HG02571 (cell line): Measurements from ENCODE around the gene ANKRD22.

Experiments used
- ATAC-seq: cut with Tn5 transposase; IDR thresholded peaks from one replicate; pipeline ENCODE4 v1.9.1; 2021; ENCODE audit warnings: mild to moderate bottlenecking, moderate library complexity; ENCODE audit not compliant: unreplicated experiment

The ANKRD22 gene

DNA sequence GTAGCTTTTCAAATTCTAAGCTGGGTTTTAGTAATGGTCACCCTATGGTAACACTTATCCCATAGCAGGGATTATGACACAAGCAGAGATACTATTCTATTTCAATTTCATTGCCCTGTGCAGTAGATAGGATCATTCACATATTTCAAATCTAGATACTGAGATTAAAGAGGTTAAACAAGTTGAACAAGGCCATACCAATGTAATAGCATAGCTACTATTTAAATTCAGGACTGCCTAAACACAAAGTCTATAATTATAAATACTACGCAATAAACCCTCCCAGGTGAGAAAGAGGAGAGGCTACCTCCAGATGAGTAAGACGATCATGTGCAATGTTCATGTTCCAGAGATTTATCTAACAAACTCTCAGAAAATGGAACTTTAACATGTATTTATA is 48.0 kb downstream of the ANKRD22 start:
- ATAC-seq = no peak

- no peak for ATAC-seq
Measured at GRCh38 chr10:88802523-88803285, 48.9 kb downstream of the ANKRD22 start, which contains the start of gene LIPM. Gene LIPM, plus strand, starts transcription at chr10:88802730. Its CDS starts 167 bp downstream, at chr10:88802897.

DNA sequence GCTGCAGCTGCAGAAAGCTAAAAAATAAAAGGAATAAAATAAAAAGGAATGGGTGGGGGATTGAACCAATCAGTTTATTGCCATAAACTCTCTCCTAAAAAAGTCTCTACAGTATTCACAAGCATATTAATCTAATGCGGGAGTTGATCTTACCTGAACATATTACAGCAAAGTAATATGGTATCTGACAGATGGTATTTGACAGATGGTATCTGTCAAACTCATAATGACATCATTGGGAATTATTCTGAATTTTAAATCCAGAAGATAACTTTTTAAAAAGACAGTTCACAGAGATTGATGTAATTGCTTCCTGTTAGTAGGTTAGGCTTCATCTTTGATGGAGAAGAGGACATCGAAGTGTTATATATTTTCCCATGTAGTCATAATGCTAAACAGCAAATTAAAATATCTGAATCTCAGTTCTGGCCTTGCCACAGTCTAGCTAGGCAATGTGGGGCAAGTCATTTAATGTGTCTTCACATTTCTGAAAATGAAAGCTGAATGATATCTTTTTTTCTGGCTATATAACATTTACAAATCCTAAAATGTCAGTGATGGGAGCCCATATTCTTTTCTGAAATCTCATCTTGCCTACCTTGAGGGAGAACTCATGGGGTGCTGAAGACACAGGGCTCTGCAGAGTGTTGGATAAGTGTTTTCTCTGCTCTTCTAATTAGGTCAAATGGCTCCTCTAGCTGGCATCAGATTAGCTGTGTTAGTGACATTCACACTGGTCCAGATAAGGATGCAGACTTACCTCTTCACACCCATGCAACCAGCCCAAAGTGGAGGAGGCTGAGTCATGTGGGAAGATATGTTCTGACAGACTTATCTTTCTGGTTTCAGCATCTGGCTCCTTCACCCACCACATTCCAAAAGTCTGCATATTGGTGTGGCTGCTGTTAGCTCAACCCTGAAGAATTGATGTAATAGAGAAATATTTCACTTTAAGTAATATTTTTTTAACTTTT is 51.2 kb downstream of the ANKRD22 start:
- no peak for ATAC-seq

GRCh38 chr10:88794731-88795130 is 56.9 kb downstream of the ANKRD22 start:
- ATAC-seq = no peak

DNA sequence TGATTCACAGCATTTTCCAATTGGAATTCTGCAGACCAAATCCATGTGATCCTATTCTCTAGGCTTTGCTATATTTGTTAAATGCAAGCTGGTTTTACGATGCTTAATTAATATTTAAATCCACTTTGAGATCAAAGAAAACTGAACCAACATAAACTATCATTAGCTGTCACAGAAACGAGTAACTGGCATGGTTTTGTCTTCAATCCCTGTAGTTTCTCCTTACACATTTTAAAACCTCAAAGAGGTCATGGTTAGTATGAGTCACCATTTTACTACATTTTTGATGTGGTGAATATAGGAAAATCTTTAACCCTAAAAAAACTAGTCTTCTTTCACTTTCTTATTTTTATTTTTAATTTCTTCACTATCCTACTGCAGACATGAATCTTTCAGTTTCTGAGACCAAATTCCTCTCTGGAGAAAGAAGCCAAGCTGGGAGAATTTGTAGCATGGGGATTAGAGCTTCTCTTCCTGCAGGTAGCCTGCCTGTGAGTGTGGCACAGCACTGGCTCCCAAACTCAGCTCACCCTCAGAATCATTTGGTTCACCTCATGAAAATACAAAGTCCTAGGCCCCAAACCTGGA is 57.8 kb downstream of the ANKRD22 start:
- ATAC-seq = no peak

- ATAC-seq = no peak
Measured at GRCh38 chr10:88792661-88793060, 59.0 kb downstream of the ANKRD22 start.

- ATAC-seq = no peak
Measured at GRCh38 chr10:88791924-88792323, 59.7 kb downstream of the ANKRD22 start.

GRCh38 chr10:88788924-88789323 is 62.7 kb downstream of the ANKRD22 start:
- ATAC-seq = no peak

DNA sequence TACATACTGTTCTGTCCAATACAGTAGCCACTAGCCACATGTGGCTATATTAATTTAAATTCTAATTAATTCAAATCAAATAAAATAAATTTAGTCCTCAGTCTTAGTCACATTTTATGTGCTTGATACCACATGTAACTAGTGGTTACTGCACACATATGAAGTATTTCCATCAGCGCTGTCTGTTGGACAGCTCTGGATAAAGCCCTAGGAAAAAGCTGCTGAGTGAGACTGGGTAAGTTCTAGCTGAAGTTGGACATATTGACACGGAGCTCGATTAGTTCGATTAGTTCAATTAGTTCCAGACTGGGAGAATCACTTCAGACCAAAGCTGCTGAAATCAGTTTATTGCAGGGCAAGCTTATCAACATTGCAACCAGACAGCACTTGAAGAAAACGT is 64.2 kb downstream of the ANKRD22 start:
- no peak for ATAC-seq

DNA sequence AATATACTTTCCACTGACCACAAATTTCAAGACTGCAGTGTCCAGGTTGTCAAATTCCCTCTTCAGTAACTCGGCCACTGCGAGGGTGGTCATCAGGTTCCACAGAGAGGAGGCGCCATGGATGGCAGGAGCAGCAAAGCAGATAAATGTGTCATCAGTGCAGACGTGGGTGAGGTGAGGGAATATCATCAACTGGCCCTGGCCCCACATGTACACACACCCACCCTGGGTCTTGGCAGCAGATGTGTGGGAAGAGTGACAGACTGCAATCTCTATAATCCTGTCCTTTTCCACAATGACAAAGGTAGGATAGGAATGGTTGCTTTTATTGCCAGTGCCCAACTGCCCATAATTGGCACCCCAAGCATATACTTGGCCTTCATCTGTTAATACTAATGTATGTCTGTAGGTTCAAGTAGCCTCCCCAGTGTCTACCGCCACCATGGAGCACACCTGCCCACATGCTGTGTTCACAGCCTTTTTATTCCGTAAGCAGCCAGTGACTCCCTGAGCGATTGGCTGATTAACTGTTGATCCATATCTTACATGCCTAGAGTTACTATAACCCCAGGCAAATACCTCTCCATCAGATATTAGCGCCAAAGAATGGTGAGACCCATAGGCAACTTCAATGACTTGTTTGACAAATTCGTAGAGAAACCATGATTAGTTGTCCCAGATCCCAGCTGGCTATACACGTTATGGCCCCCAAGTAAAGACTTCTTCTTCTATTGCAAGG is 65.4 kb downstream of the ANKRD22 start:
- no peak for ATAC-seq

- ATAC-seq = no peak
Measured at GRCh38 chr10:88783724-88784123, 67.9 kb downstream of the ANKRD22 start.

GRCh38 chr10:88782222-88782621 is 69.4 kb downstream of the ANKRD22 start:
- no peak for ATAC-seq

DNA sequence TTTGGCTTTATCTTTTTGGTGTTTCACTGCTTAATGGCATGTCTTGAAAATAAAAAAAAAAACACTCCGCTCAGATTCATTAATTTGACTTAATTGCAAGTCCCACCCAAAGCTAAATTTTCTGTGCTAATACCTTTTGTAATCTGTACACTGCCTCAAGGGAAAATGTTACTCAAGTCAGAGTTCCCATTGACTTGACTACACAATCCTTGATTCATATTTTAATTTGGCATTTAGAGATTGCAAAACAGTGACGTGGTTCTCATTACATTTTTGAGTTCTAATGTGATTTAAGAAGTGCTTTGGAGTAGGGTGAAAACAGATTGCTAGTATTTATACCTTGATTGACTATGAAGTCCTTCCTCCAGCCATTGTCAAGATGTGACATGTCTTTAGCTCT is 70.4 kb downstream of the ANKRD22 start:
- no peak for ATAC-seq
